Measurements from ENCODE around the gene TRMT11.

- no peak for TF ChIP-seq CTCF (IDR thresholded peaks at IDR 0.05)
- no peak for TF ChIP-seq POLR2A (IDR thresholded peaks at IDR 0.05)
Measured at GRCh38 chr6:126016591-126016990, 30.3 kb downstream of the TRMT11 start.

All from thyroid gland (tissue), 4 donors.